Left lung (tissue), 10 donors: ENCODE data around the gene ATP5F1D. TPM values are rescaled to one million over a fixed set of nuclear protein-coding genes. Genes with fewer than 3 reads are reported as not detected.

Experiments
- ATAC-seq: fragments of 200-7000 bp; cut with Tn5 transposase; one replicate; pipeline ENCODE4 v1.9.1; 2020; ENCODE audit warnings: moderate library complexity
- DNase-seq, 4 donors: peaks; one replicate each; pipeline ENCODE4 v3.0.0-alpha.2; 2013 to 2020
- H3K27ac ChIP-seq, 2 donors: fragments of 200-600 bp; sonication (generic) in 1 of 2; one replicate each; pipeline versions ENCODE4 v1.5.0 to v1.8.0; 2020 to 2021
- H3K27me3 ChIP-seq, 2 donors: fragments of 200-600 bp; sonication (generic) in 1 of 2; one replicate each; pipeline versions ENCODE4 v1.5.0 to v1.8.0; 2020 to 2021
- H3K36me3 ChIP-seq, 2 donors: fragments of 200-600 bp; sonication (generic) in 1 of 2; one replicate each; pipeline versions ENCODE4 v1.5.0 to v1.8.0; 2020 to 2021
- H3K4me1 ChIP-seq, 2 donors: fragments of 200-600 bp; one replicate each; pipeline ENCODE4 v1.8.0; 2021
- H3K4me3 ChIP-seq, 2 donors: fragments of 200-600 bp; sonication (generic) in 1 of 2; one replicate each; pipeline versions ENCODE4 v1.5.0 to v1.8.0; 2020 to 2021; ENCODE audit warnings: mild to moderate bottlenecking in 1 of 2
- H3K9me3 ChIP-seq, 2 donors: fragments of 200-600 bp; sonication (generic) in 1 of 2; one replicate each; pipeline versions ENCODE4 v1.5.0 to v1.8.0; 2020 to 2021
- intact Hi-C, 2 donors: fragments of 100-400 bp; cut with DNase I; formaldehyde crosslinking; loops; one replicate each; pipeline versions ENCODE4 v1.11.2 to v1.14.2; 2022
- polyA plus RNA-seq, 6 donors: library from polyadenylated mRNA; unstranded; fragments of 120-200 nt; gene quantifications; one replicate each; pipeline ENCODE4 v1.2.1, GENCODE V29; 2013; ENCODE audit not compliant: insufficient read length in 6 of 6
- total RNA-seq, 2 donors: library from RNA; stranded (reverse); fragmentation: NEBNext Ultra II Directional; extraction: Animal tissue kit (Norgen Biotek cat#: 25700); gene quantifications; one replicate each; pipeline ENCODE4 v1.2.1, GENCODE V29; 2021
- TF ChIP-seq, protein P1 (sequence below), 2 donors: fragments of 200-600 bp; sonication (generic) in 1 of 2; IDR thresholded peaks; one replicate each; pipeline versions ENCODE4 v1.5.0 to v1.8.0; 2021; ENCODE audit warnings: antibody characterized with exemption in 2 of 2
- donor health status: DM: no; HTN: yes; CAD: no.
- donor health status: DM: no; HTN: no; CAD: no.

Gene ATP5F1D
- total and polyA plus RNA-seq, 8 donors = 55.0 to 161 (median 83.7) TPM

DNA sequence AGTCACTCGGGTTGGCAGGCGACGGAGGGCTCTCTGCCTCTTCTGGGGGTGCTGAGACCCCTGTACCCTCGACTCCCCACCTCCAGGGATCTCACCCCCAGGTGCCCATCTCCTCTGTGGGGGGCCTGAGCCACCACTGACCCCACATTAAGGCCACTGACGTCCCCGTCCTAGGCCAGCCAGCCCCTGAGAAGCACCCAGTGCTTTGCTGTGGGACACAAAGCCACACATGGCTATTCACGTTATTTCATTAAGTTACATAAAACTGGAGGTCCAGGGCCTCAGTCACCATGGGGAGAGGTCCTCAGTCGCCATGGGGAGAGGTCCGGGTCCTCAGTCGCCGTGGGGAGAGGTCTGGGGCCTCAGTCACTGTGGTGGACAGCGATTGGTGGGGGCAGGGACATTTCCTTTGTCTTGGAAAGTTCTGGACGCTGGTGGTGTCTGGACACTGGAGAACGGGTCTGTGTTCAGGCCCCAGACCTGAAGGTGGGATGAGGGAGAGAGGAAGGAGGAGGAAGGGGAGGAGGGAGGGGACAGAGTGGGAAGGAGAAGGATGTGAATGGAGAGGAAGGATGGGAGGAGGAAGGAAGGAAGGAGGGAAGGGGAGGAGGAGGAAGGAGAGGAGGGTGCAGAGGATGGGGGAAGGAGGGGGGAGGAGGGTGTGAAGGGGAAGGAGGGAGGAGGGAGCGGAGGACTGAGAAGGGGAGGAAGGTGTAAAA lies 40.2 kb downstream of the ATP5F1D start:
- no peak for DNase-seq
- no peak for ATAC-seq
- intact Hi-C loops = no loop called here

GRCh38 chr19:1282588-1283206 lies 41.1 kb downstream of the ATP5F1D start:
- Histone ChIP-seq H3K4me3 (no peak overlapping the region), H3K36me3 (peaks cover 0 to 20% of the 10 kb centered on the region in 2 donors), H3K27me3 (peaks cover 26 to 48% of the 10 kb centered on the region in 2 donors), H3K4me1 (peaks cover 0 to 8% of the 10 kb centered on the region in 2 donors), H3K27ac (no peak overlapping the region), H3K9me3 (no peaks in the 10 kb centered on the region)
- no peak for DNase-seq
- intact Hi-C loops = no loop called here
- TF ChIP-seq, protein P1, sequence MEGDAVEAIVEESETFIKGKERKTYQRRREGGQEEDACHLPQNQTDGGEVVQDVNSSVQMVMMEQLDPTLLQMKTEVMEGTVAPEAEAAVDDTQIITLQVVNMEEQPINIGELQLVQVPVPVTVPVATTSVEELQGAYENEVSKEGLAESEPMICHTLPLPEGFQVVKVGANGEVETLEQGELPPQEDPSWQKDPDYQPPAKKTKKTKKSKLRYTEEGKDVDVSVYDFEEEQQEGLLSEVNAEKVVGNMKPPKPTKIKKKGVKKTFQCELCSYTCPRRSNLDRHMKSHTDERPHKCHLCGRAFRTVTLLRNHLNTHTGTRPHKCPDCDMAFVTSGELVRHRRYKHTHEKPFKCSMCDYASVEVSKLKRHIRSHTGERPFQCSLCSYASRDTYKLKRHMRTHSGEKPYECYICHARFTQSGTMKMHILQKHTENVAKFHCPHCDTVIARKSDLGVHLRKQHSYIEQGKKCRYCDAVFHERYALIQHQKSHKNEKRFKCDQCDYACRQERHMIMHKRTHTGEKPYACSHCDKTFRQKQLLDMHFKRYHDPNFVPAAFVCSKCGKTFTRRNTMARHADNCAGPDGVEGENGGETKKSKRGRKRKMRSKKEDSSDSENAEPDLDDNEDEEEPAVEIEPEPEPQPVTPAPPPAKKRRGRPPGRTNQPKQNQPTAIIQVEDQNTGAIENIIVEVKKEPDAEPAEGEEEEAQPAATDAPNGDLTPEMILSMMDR (IDR thresholded peaks at IDR 0.05) = no peak
- ATAC-seq = no peak

More for the DNA sequence above, 40.2 kb downstream of the ATP5F1D start:
- Histone ChIP-seq H3K36me3 (peaks cover 0 to 28% of the 10 kb centered on the region in 2 donors), H3K27me3 (peaks cover 16 to 39% of the 10 kb centered on the region in 2 donors), H3K4me3 (no peak overlapping the region), H3K9me3 (no peaks in the 10 kb centered on the region), H3K4me1 (peaks cover 0 to 13% of the 10 kb centered on the region in 2 donors), H3K27ac (no peak overlapping the region)
- TF ChIP-seq, protein P1 (IDR thresholded peaks at IDR 0.05) = no peak

DNA sequence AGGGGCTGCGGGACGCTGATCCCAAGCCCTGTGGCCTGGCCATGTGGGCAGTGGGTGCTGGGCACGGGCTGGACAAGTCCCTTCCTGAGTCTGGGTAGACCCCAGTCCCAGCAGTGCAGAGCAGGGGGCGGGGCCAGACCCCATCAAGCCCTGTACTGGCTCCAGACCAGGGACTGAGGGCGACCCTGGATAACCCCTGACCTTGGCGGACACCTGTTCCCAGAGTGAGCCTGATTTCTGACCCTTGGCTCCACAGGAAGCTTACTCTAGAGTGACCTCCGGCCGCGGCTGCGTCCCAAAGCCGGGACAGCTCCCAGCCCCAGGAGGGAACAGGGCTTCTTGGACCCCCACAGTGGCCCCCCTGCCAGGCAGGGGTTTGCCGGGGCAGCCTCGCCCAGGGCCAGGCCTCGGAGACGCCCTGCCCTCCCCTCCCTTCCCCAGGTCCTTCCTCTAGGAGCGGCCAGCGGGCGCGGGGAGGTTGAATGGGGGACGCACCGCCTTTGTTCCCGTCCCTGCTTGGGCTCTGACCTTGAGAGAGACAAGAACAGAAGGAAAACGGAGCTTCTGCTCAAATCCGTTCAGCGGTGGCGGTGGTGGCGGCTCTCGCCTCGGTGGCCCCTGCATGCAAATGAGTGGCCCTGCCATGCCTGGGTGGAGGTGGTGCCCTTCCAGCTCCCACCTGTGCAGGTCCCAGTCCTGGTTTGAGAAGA lies 41.8 kb downstream of the ATP5F1D start:
- intact Hi-C loops = no loop called here
- ATAC-seq (no peak), DNase-seq (no peak)
- TF ChIP-seq, protein P1 (IDR thresholded peaks at IDR 0.05) = no peak
- Histone ChIP-seq H3K4me1 (peaks cover 0 to 8% of the 10 kb centered on the region in 2 donors), H3K27ac (no peak overlapping the region), H3K4me3 (no peak overlapping the region), H3K27me3 (peaks cover 32 to 55% of the 10 kb centered on the region in 2 donors), H3K36me3 (peaks cover 0 to 13% of the 10 kb centered on the region in 2 donors), H3K9me3 (no peaks in the 10 kb centered on the region)

GRCh38 chr19:1283917-1284292 lies 42.4 kb downstream of the ATP5F1D start:
- no peaks in the 10 kb centered on the region for H3K9me3 ChIP-seq
- ATAC-seq (no peak), DNase-seq (no peak)
- H3K4me1 ChIP-seq = peaks cover 0 to 8% of the 10 kb centered on the region in 2 donors
- no peak overlapping the region for H3K4me3 ChIP-seq
- H3K27me3 ChIP-seq = peaks cover 38 to 60% of the 10 kb centered on the region in 2 donors
- TF ChIP-seq, protein P1 (IDR thresholded peaks at IDR 0.05) = no peak
- H3K36me3 ChIP-seq = peaks cover 0 to 8% of the 10 kb centered on the region in 2 donors
- H3K27ac ChIP-seq = no peak overlapping the region
- intact Hi-C loops = no loop called here
